Transverse colon (tissue), 4 donors: ENCODE data around the gene FOSL2. TPM values are rescaled to one million over a fixed set of nuclear protein-coding genes. Genes with fewer than 3 reads are reported as not detected.

ENCODE experiments used
- DNase-seq: peaks from one replicate; pipeline ENCODE4 v3.0.0-alpha.2; 2019
- H3K27ac ChIP-seq, 4 donors: fragments of 200-600 bp; sonication (generic); 2 replicates each; pipeline ENCODE4 v1.5.1; 2016 to 2018; ENCODE audit warnings: inconsistent platforms in 4 of 4
- H3K27me3 ChIP-seq: fragments of 200-600 bp; sonication (generic); 2 replicates; pipeline ENCODE4 v1.5.1; 2017; ENCODE audit warnings: inconsistent platforms
- H3K36me3 ChIP-seq, 4 donors: fragments of 200-600 bp; sonication (generic); 2 replicates each; pipeline ENCODE4 v1.5.1; 2017 to 2019; ENCODE audit warnings: inconsistent platforms in 4 of 4
- H3K4me1 ChIP-seq, 4 donors: fragments of 200-600 bp; sonication (generic); 2 replicates each; pipeline ENCODE4 v1.5.1; 2017 to 2020; ENCODE audit warnings: inconsistent platforms in 4 of 4
- H3K4me3 ChIP-seq, 4 donors: fragments of 200-600 bp; sonication (generic); 1 replicate in 1 of 4; 2 replicates in 3 of 4; pipeline versions ENCODE4 v1.5.1 to v1.6.1; 2017 to 2019; ENCODE audit warnings: inconsistent platforms in 4 of 4
- H3K9me3 ChIP-seq, 2 donors: fragments of 200-600 bp; sonication (generic); 2 replicates each; pipeline ENCODE4 v1.5.1; 2017 to 2019; ENCODE audit warnings: inconsistent platforms in 2 of 2
- CTCF ChIP-seq, 5 experiments: fragments of 200-600 bp in 3 of 5; fragments of 450-650 bp in 2 of 5; sonication (generic) in 3 of 5; IDR thresholded peaks; 1 replicate in 2 of 5; 2 replicates in 3 of 5; pipeline ENCODE4 v1.5.1; 2016 to 2017; ENCODE audit warnings: antibody characterized with exemption in 5 of 5, inconsistent platforms in 3 of 5, mild to moderate bottlenecking in 2 of 5, moderate library complexity in 1 of 5
- EP300 ChIP-seq: sonication (generic); formaldehyde crosslinking; IDR thresholded peaks from one replicate; pipeline ENCODE4 v1.6.1; 2017; ENCODE audit warnings: antibody characterized with exemption, low read depth
- POLR2A ChIP-seq: fragments of 450-650 bp; IDR thresholded peaks from one replicate; pipeline ENCODE4 v1.6.1; 2016; ENCODE audit warnings: antibody characterized with exemption, mild to moderate bottlenecking, moderate library complexity
- POLR2AphosphoS5 ChIP-seq, 3 donors: sonication (generic); formaldehyde crosslinking; IDR thresholded peaks; one replicate each; pipeline ENCODE4 v1.6.1; 2016; ENCODE audit warnings: antibody characterized with exemption in 3 of 3
- WGBS, 2 donors: methylation state at CpG; one replicate each; pipeline ENCODE4 v1.1.5; 2018; ENCODE audit warnings: low coverage in 1 of 2; 5-methylcytosine and 5-hydroxymethylcytosine counted together
- in situ Hi-C, 4 donors: fragments of 200-750 bp; cut with MboI; loops; one replicate each; pipeline versions ENCODE4 v1.15.0 to v1.15.1; 2017; ENCODE audit warnings: low sequenced_read_pairs in 3 of 4, low pct_ligation_motif_present in 1 of 4, low pct_unique_long_range_greater_than_20kb in 1 of 4
- intact Hi-C: fragments of 100-400 bp; cut with DNase I; formaldehyde crosslinking; loops from one replicate; pipeline ENCODE4 v1.15.1; 2023; ENCODE audit warnings: low total_unique reads
- total RNA-seq, 4 donors: library from RNA; depleted of rRNA; stranded (reverse); fragments of >200 nt; gene quantifications; one replicate each; pipeline ENCODE4 v1.1.0, GENCODE V29; 2016

FOSL2 gene
- total RNA-seq, 4 donors from 2014 or later = 135 to 358 (median 233) TPM

GRCh38 chr2:28429636-28430376, 37.1 kb downstream of the FOSL2 start:
- in situ Hi-C loops = loop anchor here in 1 of 4 donors (25.0 kb wide), 1 partner anchor 693 kb away; no protein-coding TSS in a partner anchor
- no peak for DNase-seq
- WGBS, 2 donors = 71 to 75% methylated on average over 2 to 3 of the region's 3 CpGs
- Histone ChIP-seq H3K9me3 (peaks cover 0 to 4% of the 10 kb centered on the region in 2 donors), H3K4me1 (peaks cover 0 to 5% (median 0%) of the 10 kb centered on the region in 4 donors), H3K27ac (no peak overlapping the region), H3K36me3 (no peaks in the 10 kb centered on the region), H3K27me3 (no peaks in the 10 kb centered on the region), H3K4me3 (no peak overlapping the region)
- intact Hi-C loops = no loop called here
- TF ChIP-seq CTCF (IDR thresholded peaks at IDR 0.05) (no peak), POLR2A (no peak), EP300 (no peak), POLR2AphosphoS5 (IDR thresholded peaks at IDR 0.05) (no peak)

DNA sequence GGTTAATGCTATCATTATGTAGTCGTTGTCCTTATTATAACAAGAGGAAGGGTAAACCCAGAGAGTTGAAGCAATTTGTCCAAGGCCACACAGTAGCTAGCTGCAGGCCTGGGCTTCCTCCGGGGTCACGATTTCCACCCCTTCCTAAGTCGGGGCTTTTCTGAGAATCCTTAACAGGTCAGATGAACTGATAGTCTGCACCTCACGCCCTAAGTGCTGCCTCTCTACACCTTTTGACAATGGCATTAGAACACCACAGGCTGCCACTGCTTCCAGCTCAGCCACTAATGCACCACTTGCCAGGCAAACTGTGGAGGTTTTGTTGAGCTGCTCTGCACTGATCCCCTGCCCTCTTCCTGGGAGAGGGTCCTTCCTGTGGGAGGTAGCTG, 37.7 kb downstream of the FOSL2 start:
- Histone ChIP-seq H3K27me3 (no peaks in the 10 kb centered on the region), H3K27ac (no peak overlapping the region), H3K36me3 (no peaks in the 10 kb centered on the region), H3K4me3 (no peak overlapping the region), H3K4me1 (peaks cover 0 to 9% (median 2%) of the 10 kb centered on the region in 4 donors), H3K9me3 (peaks cover 0 to 4% of the 10 kb centered on the region in 2 donors)
- in situ Hi-C loops = loop anchor here in 1 of 4 donors (25.0 kb wide), 1 partner anchor 693 kb away; no protein-coding TSS in a partner anchor
- no peak for DNase-seq
- 83 to 88% methylated on average over 3 to 5 of the region's 5 CpGs for WGBS, 2 donors
- TF ChIP-seq CTCF (IDR thresholded peaks at IDR 0.05) = no peak
- TF ChIP-seq POLR2A = no peak
- no peak for TF ChIP-seq EP300
- no peak for TF ChIP-seq POLR2AphosphoS5 (IDR thresholded peaks at IDR 0.05)
- intact Hi-C loops = no loop called here

DNA sequence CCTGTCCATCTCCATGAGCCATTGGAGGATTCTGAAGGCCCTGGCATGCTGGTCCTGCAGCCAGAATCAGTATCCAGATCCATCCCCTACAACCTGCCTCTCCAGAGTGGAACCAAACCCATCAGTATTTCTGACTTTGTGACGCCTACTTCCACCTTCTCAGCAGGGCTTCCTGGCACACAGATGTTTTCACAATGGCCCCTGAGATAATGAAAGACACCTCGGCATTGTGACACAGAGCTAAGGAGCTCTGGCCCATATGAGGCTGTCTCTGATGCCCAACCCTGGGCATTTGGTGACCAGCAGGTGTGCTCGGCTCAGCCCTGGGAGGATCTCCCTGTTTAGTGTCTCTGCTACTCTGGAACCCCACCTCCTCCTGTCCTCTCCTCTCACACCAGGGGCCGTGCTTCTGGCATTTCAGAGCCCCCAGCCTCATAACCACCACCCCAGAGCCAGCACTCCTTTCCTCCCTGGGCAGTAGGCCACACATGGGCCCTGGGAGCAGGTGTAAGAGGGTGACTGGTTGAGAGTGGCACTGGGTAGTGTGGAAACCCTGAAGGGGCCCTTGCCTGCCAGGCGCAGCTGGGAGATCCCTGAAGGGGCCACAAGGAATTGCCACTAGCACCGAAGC, 38.2 kb downstream of the FOSL2 start:
- intact Hi-C loops (no loop called here), in situ Hi-C loops (loop anchor here in 1 of 4 donors (25.0 kb wide), 1 partner anchor 694 kb away; no protein-coding TSS in a partner anchor)
- TF ChIP-seq CTCF (IDR thresholded peaks at IDR 0.05) (no peak), POLR2AphosphoS5 (IDR thresholded peaks at IDR 0.05) (no peak), EP300 (no peak), POLR2A (no peak)
- Histone ChIP-seq H3K27me3 (no peaks in the 10 kb centered on the region), H3K4me1 (peaks cover 0 to 15% (median 7%) of the 10 kb centered on the region in 4 donors), H3K36me3 (no peaks in the 10 kb centered on the region), H3K4me3 (no peak overlapping the region), H3K27ac (no peak overlapping the region), H3K9me3 (peaks cover 0 to 4% of the 10 kb centered on the region in 2 donors)
- WGBS, 2 donors = 74 to 83% methylated on average over 2 to 6 of the region's 6 CpGs
- DNase-seq = no peak

GRCh38 chr2:28431741-28432140, 39.1 kb downstream of the FOSL2 start:
- intact Hi-C loops = no loop called here
- Histone ChIP-seq H3K27ac (no peak overlapping the region), H3K9me3 (peaks cover 0 to 4% of the 10 kb centered on the region in 2 donors), H3K36me3 (no peaks in the 10 kb centered on the region), H3K4me3 (no peak overlapping the region), H3K4me1 (peaks cover 0 to 23% (median 14%) of the 10 kb centered on the region in 4 donors), H3K27me3 (no peaks in the 10 kb centered on the region)
- no peak for DNase-seq
- WGBS, 2 donors = 80 to 95% methylated on average over 1 to 4 of the region's 4 CpGs
- in situ Hi-C loops = loop anchor here in 1 of 4 donors (25.0 kb wide), 1 partner anchor 694 kb away; no protein-coding TSS in a partner anchor
- TF ChIP-seq EP300 = no peak
- TF ChIP-seq CTCF (IDR thresholded peaks at IDR 0.05) = no peak
